HG03378 (cell line): ENCODE data around the gene ANKRD40CL.

ENCODE experiments used
- ATAC-seq: cut with Tn5 transposase; IDR thresholded peaks from one replicate; pipeline ENCODE4 v1.9.1; 2021; ENCODE audit warnings: mild to moderate bottlenecking, moderate library complexity; ENCODE audit not compliant: unreplicated experiment

Gene ANKRD40CL

DNA sequence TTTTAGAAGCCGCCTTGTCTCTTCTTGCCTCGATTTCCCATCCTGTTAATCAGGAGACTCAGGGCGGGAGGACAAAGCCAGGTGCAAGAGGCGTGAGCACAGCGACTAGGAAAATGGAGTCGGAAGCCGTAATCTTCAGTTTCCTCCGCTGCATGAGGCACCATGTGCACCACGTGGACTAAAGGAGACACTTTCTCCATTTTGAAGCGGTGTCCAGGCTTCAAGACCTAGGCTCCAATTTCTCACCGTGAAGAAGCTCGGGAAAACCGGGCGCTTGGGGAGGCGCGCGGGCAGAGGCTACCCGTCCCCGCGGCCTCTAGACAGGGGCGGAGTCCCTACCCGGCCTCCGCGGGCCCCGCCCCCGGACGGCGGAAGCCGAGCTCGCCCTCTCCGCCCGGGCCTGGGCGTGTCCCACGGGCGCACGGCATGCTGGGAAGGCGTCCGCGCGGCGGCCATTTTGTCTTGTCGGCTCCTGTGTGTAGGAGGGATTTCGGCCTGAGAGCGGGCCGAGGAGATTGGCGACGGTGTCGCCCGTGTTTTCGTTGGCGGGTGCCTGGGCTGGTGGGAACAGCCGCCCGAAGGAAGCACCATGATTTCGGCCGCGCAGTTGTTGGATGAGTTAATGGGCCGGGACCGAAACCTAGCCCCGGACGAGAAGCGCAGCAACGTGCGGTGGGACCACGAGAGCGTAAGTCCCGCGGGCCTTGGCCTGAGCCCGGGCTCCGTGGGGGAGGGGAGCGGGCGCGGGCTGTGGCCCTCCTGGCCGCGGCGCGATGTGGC, 48.0 kb downstream of the ANKRD40CL start, which contains the start of gene LUC7L3:
Gene LUC7L3, plus strand, starts transcription at position 460 of the 780 bp plus-strand sequence. Its CDS starts 130 bp downstream, at position 590.
- ATAC-seq: peak; percentile 80

DNA sequence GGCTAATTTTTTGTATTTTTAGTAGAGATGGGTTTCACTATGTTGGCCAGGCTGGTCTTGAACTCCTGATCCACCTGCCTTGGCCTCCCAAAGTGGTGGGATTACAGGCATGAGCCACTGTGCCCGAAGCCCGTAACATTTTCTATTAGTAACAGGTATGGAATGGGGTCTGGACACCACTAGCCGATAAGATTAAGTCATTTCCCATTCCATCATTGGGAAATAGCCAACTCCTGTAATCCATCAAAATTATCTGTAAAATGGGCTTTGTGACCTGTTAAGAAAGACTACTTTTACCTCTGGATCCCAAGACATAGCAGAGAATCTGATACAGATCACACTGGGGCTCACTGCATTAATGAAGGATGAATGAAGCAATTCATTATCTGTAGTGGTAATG, 51.8 kb downstream of the ANKRD40CL start:
- no peak for ATAC-seq

DNA sequence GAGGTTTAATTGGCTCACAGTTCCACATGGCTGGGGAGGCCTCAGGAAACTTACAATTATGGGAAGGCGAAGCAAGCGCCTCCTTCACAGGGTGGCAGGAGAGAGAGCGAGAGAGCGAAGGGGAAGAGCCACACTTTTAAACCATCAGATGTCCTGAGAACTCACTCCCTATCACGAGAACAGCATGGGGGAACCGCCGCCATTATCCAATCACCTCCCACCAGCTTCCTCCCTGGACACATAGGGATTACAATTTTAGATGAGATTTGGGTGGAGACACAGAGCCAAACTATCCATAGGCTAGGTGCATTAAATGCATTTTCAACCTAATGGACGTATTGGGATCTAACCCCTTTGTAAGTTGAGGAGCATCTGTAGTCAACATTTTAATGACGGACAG, 54.7 kb downstream of the ANKRD40CL start:
- no peak for ATAC-seq
